Adipose tissue (tissue), 3 donors: ENCODE data around the gene BTG2. TPM values are rescaled to one million over a fixed set of nuclear protein-coding genes. Genes with fewer than 3 reads are reported as not detected.
"Not testable (repeated sequence)": the region's sequence is repeated elsewhere in the genome, so short reads cannot be mapped to it uniquely, and the experiment has no call there.

Source experiments
- H3K27ac ChIP-seq: one replicate; pipeline ENCODE4 v1.5.1; 2013; ENCODE audit warnings: low read depth, low read length
- WGBS, 3 donors: extraction: QIAGEN DNeasy Blood & Tissue Kit; methylation state at CpG; one replicate each; pipeline ENCODE4 v1.1.7; 2013; 5-methylcytosine and 5-hydroxymethylcytosine counted together
- polyA plus RNA-seq, 3 donors: library from polyadenylated mRNA; stranded (reverse); fragments of 200-250 nt; gene quantifications; one replicate each; pipeline ENCODE4 v1.2.3, GENCODE V29; 2013
- donor health status: healthy with polysubstance abuse.
- donor health status: Bipolar disorder and iron deficiency.
- donor health status: healthy.

BTG2 gene
- polyA plus RNA-seq, 3 donors, result 292 to 386 (median 336) TPM

GRCh38 chr1:203306965-203307541 lies 1.7 kb downstream of the BTG2 start:
- no peak overlapping the region for H3K27ac ChIP-seq
- 29 to 46% (median 45%) methylated on average over 21 of the region's 21 CpGs for WGBS, 3 donors

GRCh38 chr1:203307641-203308126 lies 2.4 kb downstream of the BTG2 start:
- WGBS, 3 donors, result 27 to 35% (median 33%) methylated on average over 3 of the region's 3 CpGs
- H3K27ac ChIP-seq, result no peak overlapping the region

- no peak overlapping the region for H3K27ac ChIP-seq
- WGBS, 3 donors, result 28 to 49% (median 48%) methylated on average over 5 of the region's 5 CpGs
Measured at GRCh38 chr1:203308328-203308922, 3.1 kb downstream of the BTG2 start.

- H3K27ac ChIP-seq, result no peak overlapping the region
- WGBS, 3 donors, result 41 to 71% (median 69%) methylated on average over 1 of the region's 1 CpG
Measured at GRCh38 chr1:203308923-203309331, 3.6 kb downstream of the BTG2 start.

- 75 to 90% (median 83%) methylated on average over 3 of the region's 3 CpGs for WGBS, 3 donors
- H3K27ac ChIP-seq, result no peak overlapping the region
Measured at GRCh38 chr1:203311368-203312301, 6.3 kb downstream of the BTG2 start.

- not testable (repeated sequence) for H3K27ac ChIP-seq
- WGBS, 3 donors, result 75 to 95% (median 75%) methylated on average over 3 to 4 of the region's 4 CpGs
Measured at GRCh38 chr1:203314025-203314759, 8.9 kb downstream of the BTG2 start.

- 28 to 58% (median 49%) methylated on average over 4 of the region's 4 CpGs for WGBS, 3 donors
- no peak overlapping the region for H3K27ac ChIP-seq
Measured at GRCh38 chr1:203316626-203317093, 11.3 kb downstream of the BTG2 start.

- 58 to 88% (median 88%) methylated on average over 7 of the region's 7 CpGs for WGBS, 3 donors
- no peak overlapping the region for H3K27ac ChIP-seq
Measured at GRCh38 chr1:203317429-203318228, 12.3 kb downstream of the BTG2 start.

GRCh38 chr1:203318229-203318517 lies 12.9 kb downstream of the BTG2 start:
- H3K27ac ChIP-seq, result no peak overlapping the region

GRCh38 chr1:203320591-203321272 lies 15.4 kb downstream of the BTG2 start:
- H3K27ac ChIP-seq, result no peak overlapping the region
- 17 to 46% (median 31%) methylated on average over 6 of the region's 6 CpGs for WGBS, 3 donors

More at GRCh38 chr1:203318229-203318517, 12.9 kb downstream of the BTG2 start:
- WGBS, 3 donors, result 86 to 95% (median 95%) methylated on average over 1 of the region's 1 CpG

GRCh38 chr1:203321273-203322052 lies 16.1 kb downstream of the BTG2 start:
- no peak overlapping the region for H3K27ac ChIP-seq
- WGBS, 3 donors, result 71 to 79% (median 75%) methylated on average over 6 of the region's 6 CpGs

- no peak overlapping the region for H3K27ac ChIP-seq
Measured at GRCh38 chr1:203322500-203323179, 17.3 kb downstream of the BTG2 start.

- WGBS, 3 donors, result 51 to 59% (median 54%) methylated on average over 3 of the region's 3 CpGs
- H3K27ac ChIP-seq, result no peak overlapping the region
Measured at GRCh38 chr1:203323587-203323986, 18.3 kb downstream of the BTG2 start.

GRCh38 chr1:203324105-203325025 lies 19.0 kb downstream of the BTG2 start:
- 46 to 64% (median 47%) methylated on average over 15 of the region's 15 CpGs for WGBS, 3 donors
- H3K27ac ChIP-seq, result no peak overlapping the region

- 56 to 75% (median 57%) methylated on average over 5 of the region's 5 CpGs for WGBS, 3 donors
- H3K27ac ChIP-seq, result no peak overlapping the region
Measured at GRCh38 chr1:203325026-203325417, 19.7 kb downstream of the BTG2 start.
